Measurements from ENCODE around the gene TYSND1. TPM values are rescaled to one million over a fixed set of nuclear protein-coding genes. Genes with fewer than 3 reads are reported as not detected.

The TYSND1 gene
- total RNA-seq, 1 donor from 2014 or later, result 1.9 TPM

DNA sequence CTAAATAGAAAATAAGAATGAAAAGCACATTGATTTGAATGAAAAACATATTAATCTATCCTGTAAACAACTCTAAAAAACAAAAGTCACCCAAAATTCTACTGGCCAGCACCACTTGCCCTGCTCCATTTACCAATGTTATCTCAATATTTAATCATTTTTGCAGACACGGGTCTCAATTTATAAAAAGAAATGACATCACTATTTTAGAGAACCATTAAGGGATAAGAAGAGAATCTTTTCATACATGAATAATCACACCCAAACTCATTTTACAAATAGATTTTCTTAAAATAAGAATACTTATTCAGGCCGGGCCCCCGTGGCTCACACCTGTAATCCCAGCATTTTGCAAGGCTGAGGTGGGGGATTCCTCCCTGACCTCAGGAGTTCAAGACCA, 19.9 kb upstream of the TYSND1 start:
- Mint-ChIP-seq H3K4me3 (ENCODE audit: unreplicated experiment) (no peak overlapping the region), H3K27ac (ENCODE audit: unreplicated experiment) (no peak overlapping the region), H3K9me3 (ENCODE audit: unreplicated experiment) (peaks cover 2% of the 10 kb centered on the region), H3K36me3 (ENCODE audit: unreplicated experiment) (no peaks in the 10 kb centered on the region), H3K4me1 (ENCODE audit: low read depth, unreplicated experiment) (peaks cover 20% of the 10 kb centered on the region), H3K27me3 (ENCODE audit: unreplicated experiment) (no peaks in the 10 kb centered on the region)
- DNase-seq, result no peak
- TF ChIP-seq, protein P1, sequence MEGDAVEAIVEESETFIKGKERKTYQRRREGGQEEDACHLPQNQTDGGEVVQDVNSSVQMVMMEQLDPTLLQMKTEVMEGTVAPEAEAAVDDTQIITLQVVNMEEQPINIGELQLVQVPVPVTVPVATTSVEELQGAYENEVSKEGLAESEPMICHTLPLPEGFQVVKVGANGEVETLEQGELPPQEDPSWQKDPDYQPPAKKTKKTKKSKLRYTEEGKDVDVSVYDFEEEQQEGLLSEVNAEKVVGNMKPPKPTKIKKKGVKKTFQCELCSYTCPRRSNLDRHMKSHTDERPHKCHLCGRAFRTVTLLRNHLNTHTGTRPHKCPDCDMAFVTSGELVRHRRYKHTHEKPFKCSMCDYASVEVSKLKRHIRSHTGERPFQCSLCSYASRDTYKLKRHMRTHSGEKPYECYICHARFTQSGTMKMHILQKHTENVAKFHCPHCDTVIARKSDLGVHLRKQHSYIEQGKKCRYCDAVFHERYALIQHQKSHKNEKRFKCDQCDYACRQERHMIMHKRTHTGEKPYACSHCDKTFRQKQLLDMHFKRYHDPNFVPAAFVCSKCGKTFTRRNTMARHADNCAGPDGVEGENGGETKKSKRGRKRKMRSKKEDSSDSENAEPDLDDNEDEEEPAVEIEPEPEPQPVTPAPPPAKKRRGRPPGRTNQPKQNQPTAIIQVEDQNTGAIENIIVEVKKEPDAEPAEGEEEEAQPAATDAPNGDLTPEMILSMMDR (IDR thresholded peaks at IDR 0.05; ENCODE audit: partially characterized antibody, unreplicated experiment), result no peak

DNA sequence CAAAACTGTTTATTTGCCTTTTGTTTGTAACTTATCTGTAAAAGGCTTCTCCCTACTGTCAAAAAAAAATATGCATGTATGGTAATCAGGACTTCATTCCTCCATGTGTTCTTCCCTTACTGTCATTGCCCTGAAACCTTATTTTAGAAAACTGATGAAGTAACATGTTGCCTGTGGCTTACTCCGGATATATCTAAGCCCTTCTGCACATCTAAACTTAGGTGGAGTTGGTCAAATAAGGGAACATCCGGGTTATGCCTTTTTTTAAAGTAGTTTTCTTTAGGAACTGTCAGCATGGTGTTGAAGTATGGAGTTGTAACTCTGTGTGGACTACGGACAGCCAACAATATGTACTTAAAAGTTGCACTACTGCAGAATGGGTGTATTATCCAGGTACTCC, 17.7 kb upstream of the TYSND1 start:
- Mint-ChIP-seq H3K27me3 (ENCODE audit: unreplicated experiment) (no peaks in the 10 kb centered on the region), H3K4me1 (ENCODE audit: low read depth, unreplicated experiment) (peaks cover 19% of the 10 kb centered on the region)

DNA sequence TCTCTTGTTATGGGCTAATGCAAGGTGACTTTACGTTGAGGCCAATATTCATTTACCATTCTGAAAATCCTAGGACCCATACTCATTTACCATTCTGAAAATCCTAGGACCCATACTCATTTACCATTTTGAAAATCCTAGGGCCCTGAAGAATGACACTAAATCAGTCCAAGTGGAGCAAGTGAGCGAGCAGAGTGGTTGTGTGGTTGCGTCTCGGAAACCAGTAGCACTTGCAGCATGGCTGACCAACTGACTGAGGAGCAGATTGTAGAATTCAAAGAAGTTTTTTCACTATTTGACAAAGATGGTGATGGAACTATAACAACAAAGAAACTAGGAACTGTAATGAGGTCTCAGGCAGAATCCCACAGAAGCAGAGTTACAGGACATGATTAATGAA, 16.9 kb upstream of the TYSND1 start:
- TF ChIP-seq, protein P1 (IDR thresholded peaks at IDR 0.05; ENCODE audit: partially characterized antibody, unreplicated experiment), result no peak
- H3K4me3 Mint-ChIP-seq (ENCODE audit: unreplicated experiment), result no peak overlapping the region
- H3K36me3 Mint-ChIP-seq (ENCODE audit: unreplicated experiment), result no peaks in the 10 kb centered on the region
- H3K27me3 Mint-ChIP-seq (ENCODE audit: unreplicated experiment), result no peaks in the 10 kb centered on the region
- no peak for DNase-seq
- peaks cover 12% of the 10 kb centered on the region for H3K4me1 Mint-ChIP-seq (ENCODE audit: low read depth, unreplicated experiment)
- H3K27ac Mint-ChIP-seq (ENCODE audit: unreplicated experiment), result no peak overlapping the region
- H3K9me3 Mint-ChIP-seq (ENCODE audit: unreplicated experiment), result no peaks in the 10 kb centered on the region

More for the DNA sequence above, 17.7 kb upstream of the TYSND1 start:
- Mint-ChIP-seq H3K4me3 (ENCODE audit: unreplicated experiment) (no peak overlapping the region), H3K27ac (ENCODE audit: unreplicated experiment) (no peak overlapping the region), H3K9me3 (ENCODE audit: unreplicated experiment) (no peaks in the 10 kb centered on the region), H3K36me3 (ENCODE audit: unreplicated experiment) (no peaks in the 10 kb centered on the region)
- TF ChIP-seq, protein P1 (IDR thresholded peaks at IDR 0.05; ENCODE audit: partially characterized antibody, unreplicated experiment), result no peak
- DNase-seq, result no peak

DNA sequence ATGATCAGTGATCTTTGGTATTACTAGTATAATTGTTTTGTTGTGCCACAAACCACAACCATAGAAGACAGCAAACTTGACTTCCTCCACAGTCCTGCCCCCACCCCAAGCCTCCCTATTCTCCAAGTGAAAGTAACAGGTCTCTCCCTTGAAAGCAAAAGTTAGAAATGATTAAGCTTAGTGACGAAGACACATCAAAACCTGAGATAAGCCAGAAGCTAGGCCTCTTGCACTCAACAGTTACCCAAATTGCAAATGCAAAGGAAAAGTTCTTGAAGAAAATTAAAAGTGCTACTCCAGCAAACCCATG, 16.3 kb upstream of the TYSND1 start:
- DNase-seq, result no peak
- Mint-ChIP-seq H3K4me3 (ENCODE audit: unreplicated experiment) (no peak overlapping the region), H3K27me3 (ENCODE audit: unreplicated experiment) (no peaks in the 10 kb centered on the region), H3K36me3 (ENCODE audit: unreplicated experiment) (no peaks in the 10 kb centered on the region), H3K9me3 (ENCODE audit: unreplicated experiment) (no peaks in the 10 kb centered on the region), H3K4me1 (ENCODE audit: low read depth, unreplicated experiment) (peaks cover 12% of the 10 kb centered on the region), H3K27ac (ENCODE audit: unreplicated experiment) (no peak overlapping the region)
- TF ChIP-seq, protein P1 (IDR thresholded peaks at IDR 0.05; ENCODE audit: partially characterized antibody, unreplicated experiment), result no peak

DNA sequence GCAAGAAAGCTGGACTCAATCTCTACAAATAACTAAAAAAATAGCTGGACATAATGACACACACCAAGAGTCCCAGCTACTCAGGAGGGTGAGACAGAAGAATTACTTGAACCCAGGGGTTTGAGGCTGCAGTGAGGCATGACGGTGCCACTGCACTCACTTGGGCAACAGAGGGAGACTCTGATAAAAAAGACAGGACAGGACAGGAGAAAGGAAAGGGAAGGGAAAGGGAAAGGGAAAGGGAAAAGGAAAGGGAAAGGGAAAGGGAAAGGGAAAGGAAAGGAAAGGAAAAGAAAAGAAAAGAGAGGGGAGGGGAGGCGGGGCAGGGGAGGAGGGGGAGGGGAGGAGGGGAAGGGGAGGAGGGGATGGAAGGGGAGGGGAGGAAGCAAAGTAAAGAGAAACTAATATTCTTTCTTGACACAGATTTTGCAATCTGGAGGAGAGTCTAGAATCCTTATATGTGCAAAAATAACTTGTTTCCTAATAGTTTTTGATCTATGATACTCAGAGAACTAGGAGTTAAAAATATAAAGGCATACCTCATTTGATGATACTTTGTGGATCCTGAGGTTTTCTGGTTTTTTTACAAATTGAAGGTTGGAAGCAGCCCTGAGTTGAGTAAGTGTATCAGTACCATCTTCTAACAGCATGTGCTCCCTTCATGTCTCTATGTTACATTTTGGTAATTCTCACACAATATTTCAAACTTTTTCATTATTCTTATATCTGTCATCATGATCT, 15.8 kb upstream of the TYSND1 start:
- TF ChIP-seq, protein P1 (IDR thresholded peaks at IDR 0.05; ENCODE audit: partially characterized antibody, unreplicated experiment), result no peak
- Mint-ChIP-seq H3K4me1 (ENCODE audit: low read depth, unreplicated experiment) (peaks cover 12% of the 10 kb centered on the region), H3K36me3 (ENCODE audit: unreplicated experiment) (no peaks in the 10 kb centered on the region), H3K4me3 (ENCODE audit: unreplicated experiment) (no peak overlapping the region), H3K9me3 (ENCODE audit: unreplicated experiment) (no peaks in the 10 kb centered on the region), H3K27ac (ENCODE audit: unreplicated experiment) (no peak overlapping the region), H3K27me3 (ENCODE audit: unreplicated experiment) (no peaks in the 10 kb centered on the region)
- no peak for DNase-seq
